DND-41 (cell line): ENCODE measurements around the gene KRCC1.

Source experiments
- EZH2 ChIP-seq: IDR thresholded peaks from 3 replicates; pipeline ENCODE4 v1.6.1; 2012; ENCODE audit warnings: borderline replicate concordance, low read depth, mild to moderate bottlenecking, moderate library complexity, low read length, inconsistent platforms; ENCODE audit not compliant: severe bottlenecking
- TF ChIP-seq, protein P1 (sequence below): IDR thresholded peaks from 2 replicates; pipeline ENCODE4 v1.5.1; 2012; ENCODE audit warnings: borderline replicate concordance, low read length, moderate library complexity, mild to moderate bottlenecking; ENCODE audit not compliant: poor library complexity, severe bottlenecking; ENCODE audit errors: extremely low read depth

DNA sequence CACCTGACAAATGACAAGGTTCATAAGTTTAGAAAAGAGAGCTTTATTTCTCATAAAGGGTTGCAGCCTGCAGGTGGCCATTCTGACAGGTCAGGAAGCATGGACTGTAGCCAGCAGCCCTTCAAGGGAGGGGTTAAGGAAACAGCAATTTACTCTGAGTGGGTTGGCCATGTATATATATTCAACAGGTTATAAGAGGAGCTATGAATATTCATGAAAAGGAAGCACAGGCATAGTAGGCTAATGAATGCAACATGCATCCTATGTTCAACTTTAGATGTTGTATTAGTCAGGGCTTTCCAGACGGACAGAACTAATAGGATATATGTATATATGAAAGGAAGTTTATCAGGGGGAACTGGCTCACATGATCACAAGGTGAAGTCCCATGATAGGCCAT, 59.8 kb downstream of the KRCC1 start:
- TF ChIP-seq, protein P1, sequence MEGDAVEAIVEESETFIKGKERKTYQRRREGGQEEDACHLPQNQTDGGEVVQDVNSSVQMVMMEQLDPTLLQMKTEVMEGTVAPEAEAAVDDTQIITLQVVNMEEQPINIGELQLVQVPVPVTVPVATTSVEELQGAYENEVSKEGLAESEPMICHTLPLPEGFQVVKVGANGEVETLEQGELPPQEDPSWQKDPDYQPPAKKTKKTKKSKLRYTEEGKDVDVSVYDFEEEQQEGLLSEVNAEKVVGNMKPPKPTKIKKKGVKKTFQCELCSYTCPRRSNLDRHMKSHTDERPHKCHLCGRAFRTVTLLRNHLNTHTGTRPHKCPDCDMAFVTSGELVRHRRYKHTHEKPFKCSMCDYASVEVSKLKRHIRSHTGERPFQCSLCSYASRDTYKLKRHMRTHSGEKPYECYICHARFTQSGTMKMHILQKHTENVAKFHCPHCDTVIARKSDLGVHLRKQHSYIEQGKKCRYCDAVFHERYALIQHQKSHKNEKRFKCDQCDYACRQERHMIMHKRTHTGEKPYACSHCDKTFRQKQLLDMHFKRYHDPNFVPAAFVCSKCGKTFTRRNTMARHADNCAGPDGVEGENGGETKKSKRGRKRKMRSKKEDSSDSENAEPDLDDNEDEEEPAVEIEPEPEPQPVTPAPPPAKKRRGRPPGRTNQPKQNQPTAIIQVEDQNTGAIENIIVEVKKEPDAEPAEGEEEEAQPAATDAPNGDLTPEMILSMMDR: no peak
- TF ChIP-seq EZH2: no peak
